ENCODE results near the gene ILRUN.
"Not testable (repeated sequence)": the region's sequence is repeated elsewhere in the genome, so short reads cannot be mapped to it uniquely, and the experiment has no call there.

Gene ILRUN

DNA sequence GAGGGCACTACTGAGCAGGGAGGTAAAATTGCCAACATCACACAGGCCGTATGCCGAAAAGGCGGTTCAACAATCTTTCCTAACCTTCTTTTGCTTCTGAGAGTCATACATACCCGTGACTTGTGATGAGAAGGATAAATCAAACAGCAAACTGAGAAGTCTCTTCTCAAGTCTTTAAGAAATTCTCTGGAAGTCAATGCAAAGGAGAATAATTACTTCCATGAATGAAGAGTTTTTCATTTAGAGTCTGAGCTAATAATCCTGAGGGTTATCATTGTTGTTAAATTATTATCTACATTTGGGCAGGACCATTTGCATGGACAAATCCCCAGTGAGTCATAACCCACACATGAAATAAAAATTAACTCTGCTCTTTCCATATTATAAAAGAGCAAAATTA is 22.4 kb upstream of the ILRUN start:
- no peak overlapping the region for H3K4me3 ChIP-seq (ENCODE audit: low read length)
- no peaks in the 10 kb centered on the region for H4K20me1 ChIP-seq (ENCODE audit: control insufficient read depth, insufficient read depth, low read depth, low read length)
- H3K27me3 ChIP-seq (ENCODE audit: control insufficient read depth, low read length): peaks cover 2% of the 10 kb centered on the region; the same call in 1 of the 2 replicates
- no peaks in the 10 kb centered on the region for H3K79me2 ChIP-seq (ENCODE audit: control insufficient read depth, low read length)
- no peaks in the 10 kb centered on the region for H3K9me3 ChIP-seq (ENCODE audit: control insufficient read depth, insufficient read depth, low read length)
- no peak overlapping the region for H3K27ac ChIP-seq (ENCODE audit: low read depth, low read length)
- no peaks in the 10 kb centered on the region for H3K9me2 ChIP-seq (replicated peaks; ENCODE audit: control insufficient read depth, low read length)
- H3K4me2 ChIP-seq (ENCODE audit: low read length): no peak overlapping the region
- no peak for TF ChIP-seq EZH2phosphoT487 (IDR thresholded peaks at IDR 0.05; ENCODE audit: borderline replicate concordance, low read length)
- TF ChIP-seq, protein P1, sequence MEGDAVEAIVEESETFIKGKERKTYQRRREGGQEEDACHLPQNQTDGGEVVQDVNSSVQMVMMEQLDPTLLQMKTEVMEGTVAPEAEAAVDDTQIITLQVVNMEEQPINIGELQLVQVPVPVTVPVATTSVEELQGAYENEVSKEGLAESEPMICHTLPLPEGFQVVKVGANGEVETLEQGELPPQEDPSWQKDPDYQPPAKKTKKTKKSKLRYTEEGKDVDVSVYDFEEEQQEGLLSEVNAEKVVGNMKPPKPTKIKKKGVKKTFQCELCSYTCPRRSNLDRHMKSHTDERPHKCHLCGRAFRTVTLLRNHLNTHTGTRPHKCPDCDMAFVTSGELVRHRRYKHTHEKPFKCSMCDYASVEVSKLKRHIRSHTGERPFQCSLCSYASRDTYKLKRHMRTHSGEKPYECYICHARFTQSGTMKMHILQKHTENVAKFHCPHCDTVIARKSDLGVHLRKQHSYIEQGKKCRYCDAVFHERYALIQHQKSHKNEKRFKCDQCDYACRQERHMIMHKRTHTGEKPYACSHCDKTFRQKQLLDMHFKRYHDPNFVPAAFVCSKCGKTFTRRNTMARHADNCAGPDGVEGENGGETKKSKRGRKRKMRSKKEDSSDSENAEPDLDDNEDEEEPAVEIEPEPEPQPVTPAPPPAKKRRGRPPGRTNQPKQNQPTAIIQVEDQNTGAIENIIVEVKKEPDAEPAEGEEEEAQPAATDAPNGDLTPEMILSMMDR (IDR thresholded peaks at IDR 0.05; ENCODE audit: low read depth, low read length, poor library complexity, severe bottlenecking): no peak
- no peaks in the 10 kb centered on the region for H3K4me1 ChIP-seq (ENCODE audit: control insufficient read depth, low read length)
- no peaks in the 10 kb centered on the region for H3F3A ChIP-seq (ENCODE audit: control insufficient read depth, insufficient read depth)
- H3K36me3 ChIP-seq (ENCODE audit: control insufficient read depth, low read length): no peaks in the 10 kb centered on the region

DNA sequence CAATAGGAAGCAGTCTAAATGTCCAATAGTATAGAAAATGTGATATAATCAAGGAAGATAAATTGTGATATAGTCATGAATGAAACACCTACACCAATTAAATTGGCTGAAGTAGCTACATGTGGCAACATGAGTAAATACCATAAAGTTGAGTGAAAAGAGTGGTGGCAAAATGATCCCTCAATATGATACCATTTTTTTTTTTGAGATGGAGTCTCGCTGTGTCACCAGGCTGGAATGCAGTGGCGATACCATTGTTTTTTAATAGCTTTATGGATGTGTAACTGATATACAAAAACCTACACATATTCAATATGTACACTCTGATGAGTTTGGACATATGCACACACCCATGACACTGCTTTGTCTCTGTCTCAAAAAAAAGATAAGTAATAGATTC is 20.9 kb upstream of the ILRUN start:
- no peak overlapping the region for H3K27ac ChIP-seq (ENCODE audit: low read depth, low read length)
- H3K36me3 ChIP-seq (ENCODE audit: control insufficient read depth, low read length): no peaks in the 10 kb centered on the region
- H3K9me2 ChIP-seq (replicated peaks; ENCODE audit: control insufficient read depth, low read length): no peaks in the 10 kb centered on the region
- no peak overlapping the region for H3K4me3 ChIP-seq (ENCODE audit: low read length)
- no peaks in the 10 kb centered on the region for H3K79me2 ChIP-seq (ENCODE audit: control insufficient read depth, low read length)
- TF ChIP-seq, protein P1 (IDR thresholded peaks at IDR 0.05; ENCODE audit: low read depth, low read length, poor library complexity, severe bottlenecking): no peak
- TF ChIP-seq EZH2phosphoT487 (IDR thresholded peaks at IDR 0.05; ENCODE audit: borderline replicate concordance, low read length): no peak
- H3F3A ChIP-seq (ENCODE audit: control insufficient read depth, insufficient read depth): no peaks in the 10 kb centered on the region
- H3K4me2 ChIP-seq (ENCODE audit: low read length): no peak overlapping the region
- peaks cover 2% of the 10 kb centered on the region; the same call in 1 of the 2 replicates for H3K27me3 ChIP-seq (ENCODE audit: control insufficient read depth, low read length)
- no peaks in the 10 kb centered on the region for H3K9me3 ChIP-seq (ENCODE audit: control insufficient read depth, insufficient read depth, low read length)
- H4K20me1 ChIP-seq (ENCODE audit: control insufficient read depth, insufficient read depth, low read depth, low read length): no peaks in the 10 kb centered on the region
- H3K4me1 ChIP-seq (ENCODE audit: control insufficient read depth, low read length): no peaks in the 10 kb centered on the region

DNA sequence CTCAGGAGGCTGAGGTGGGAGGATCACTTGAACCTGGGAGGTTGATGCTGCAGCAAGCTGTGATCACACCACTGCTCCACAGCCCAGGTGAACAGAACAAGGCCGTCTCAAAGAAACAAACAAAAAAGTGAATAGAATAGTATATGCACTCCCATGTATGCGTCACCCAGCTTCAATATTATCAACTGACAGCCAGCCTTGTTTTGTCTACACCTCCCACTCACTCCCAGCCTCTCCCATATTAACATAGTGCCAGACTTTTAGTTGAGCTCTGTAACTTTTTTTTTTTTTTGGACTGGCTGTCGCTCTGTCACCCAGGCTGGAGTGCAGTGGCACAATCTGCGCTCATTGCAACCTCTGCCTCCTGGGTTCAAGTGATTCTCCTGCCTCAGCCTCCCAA is 18.1 kb upstream of the ILRUN start:
- no peaks in the 10 kb centered on the region for H3K9me2 ChIP-seq (replicated peaks; ENCODE audit: control insufficient read depth, low read length)
- H3K79me2 ChIP-seq (ENCODE audit: control insufficient read depth, low read length): no peaks in the 10 kb centered on the region
- no peaks in the 10 kb centered on the region for H4K20me1 ChIP-seq (ENCODE audit: control insufficient read depth, insufficient read depth, low read depth, low read length)
- H3K36me3 ChIP-seq (ENCODE audit: control insufficient read depth, low read length): no peaks in the 10 kb centered on the region
- H3K27ac ChIP-seq (ENCODE audit: low read depth, low read length): no peak overlapping the region
- no peaks in the 10 kb centered on the region for H3F3A ChIP-seq (ENCODE audit: control insufficient read depth, insufficient read depth)
- no peaks in the 10 kb centered on the region for H3K9me3 ChIP-seq (ENCODE audit: control insufficient read depth, insufficient read depth, low read length)
- peaks cover 2% of the 10 kb centered on the region; the same call in 1 of the 2 replicates for H3K27me3 ChIP-seq (ENCODE audit: control insufficient read depth, low read length)
- H3K4me1 ChIP-seq (ENCODE audit: control insufficient read depth, low read length): no peaks in the 10 kb centered on the region
- no peak overlapping the region for H3K4me3 ChIP-seq (ENCODE audit: low read length)
- TF ChIP-seq, protein P1 (IDR thresholded peaks at IDR 0.05; ENCODE audit: low read depth, low read length, poor library complexity, severe bottlenecking): no peak
- TF ChIP-seq EZH2phosphoT487 (IDR thresholded peaks at IDR 0.05; ENCODE audit: borderline replicate concordance, low read length): no peak
- H3K4me2 ChIP-seq (ENCODE audit: low read length): no peak overlapping the region

DNA sequence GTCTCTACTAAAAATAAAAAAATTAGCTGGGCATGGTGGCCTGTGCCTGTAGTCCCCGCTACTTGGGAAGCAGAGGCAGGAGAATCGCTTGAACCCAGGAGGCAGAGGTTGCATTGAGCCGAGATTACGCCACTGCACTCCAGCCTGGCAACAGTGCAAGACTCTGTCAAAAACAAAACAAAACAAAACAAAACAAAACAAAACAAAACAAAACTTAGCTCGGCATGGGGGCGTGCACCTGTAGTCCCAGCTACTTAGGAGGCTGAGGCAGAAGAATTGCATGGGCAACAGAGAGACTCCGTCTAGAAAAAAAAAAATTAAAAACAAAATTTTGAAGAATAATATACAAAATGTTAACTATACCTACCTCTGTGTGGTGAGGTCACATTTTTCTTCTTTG is 16.3 kb upstream of the ILRUN start:
- not testable (repeated sequence) for H3K4me1 ChIP-seq (ENCODE audit: control insufficient read depth, low read length); H3K4me2 ChIP-seq (ENCODE audit: low read length); H3K27me3 ChIP-seq (ENCODE audit: control insufficient read depth, low read length); H3F3A ChIP-seq (ENCODE audit: control insufficient read depth, insufficient read depth); H3K9me3 ChIP-seq (ENCODE audit: control insufficient read depth, insufficient read depth, low read length); H3K36me3 ChIP-seq (ENCODE audit: control insufficient read depth, low read length); H3K27ac ChIP-seq (ENCODE audit: low read depth, low read length); H3K9me2 ChIP-seq (replicated peaks; ENCODE audit: control insufficient read depth, low read length); H3K4me3 ChIP-seq (ENCODE audit: low read length); H3K79me2 ChIP-seq (ENCODE audit: control insufficient read depth, low read length); H4K20me1 ChIP-seq (ENCODE audit: control insufficient read depth, insufficient read depth, low read depth, low read length)
